Fibroblast of pulmonary artery (primary cell): Measurements from ENCODE around the gene NEXMIF.

ENCODE experiments used
- DNase-seq: peaks from one replicate; pipeline ENCODE4 v3.0.0-alpha.2; 2010; ENCODE audit warnings: low read depth
- H3K4me3 ChIP-seq: replicated peaks from 2 replicates; pipeline ENCODE4 v1.5.1; 2011; ENCODE audit warnings: low read depth, mild to moderate bottlenecking, control low read depth, low read length, moderate library complexity
- CTCF ChIP-seq: IDR thresholded peaks from 2 replicates; pipeline ENCODE4 v1.5.1; 2011; ENCODE audit warnings: mild to moderate bottlenecking, control low read depth, low read length, inconsistent platforms; ENCODE audit errors: missing control alignments

NEXMIF gene

GRCh38 chrX:74684466-74684865 is 240.8 kb downstream of the NEXMIF start:
- DNase-seq = no peak
- H3K4me3 ChIP-seq = no peak overlapping the region
- TF ChIP-seq CTCF = no peak
